Omental fat pad (tissue), 4 donors: ENCODE data around the gene DLGAP1. TPM values are rescaled to one million over a fixed set of nuclear protein-coding genes. Genes with fewer than 3 reads are reported as not detected.

ENCODE experiments used
- ATAC-seq: fragments of 150-250 bp; one replicate; pipeline ENCODE4 v1.9.1; 2016; ENCODE audit warnings: mild to moderate bottlenecking, moderate library complexity; ENCODE audit not compliant: low FRiP score
- DNase-seq: peaks from one replicate; pipeline ENCODE4 v3.0.0-alpha.2; 2019; ENCODE audit warnings: low spot score
- total RNA-seq, 4 donors: library from RNA; depleted of rRNA; stranded (reverse); fragments of >200 nt; gene quantifications; one replicate each; pipeline ENCODE4 v1.1.0, GENCODE V29; 2016
- TF ChIP-seq, protein P1 (sequence below), 3 donors: fragments of 450-650 bp; IDR thresholded peaks; one replicate each; pipeline ENCODE4 v1.5.1; 2016 to 2017; ENCODE audit warnings: antibody characterized with exemption in 3 of 3, mild to moderate bottlenecking in 3 of 3, moderate library complexity in 2 of 3

DLGAP1 gene
- total RNA-seq, 4 donors from 2014 or later, result 1.5 to 8.0 (median 5.4) TPM

DNA sequence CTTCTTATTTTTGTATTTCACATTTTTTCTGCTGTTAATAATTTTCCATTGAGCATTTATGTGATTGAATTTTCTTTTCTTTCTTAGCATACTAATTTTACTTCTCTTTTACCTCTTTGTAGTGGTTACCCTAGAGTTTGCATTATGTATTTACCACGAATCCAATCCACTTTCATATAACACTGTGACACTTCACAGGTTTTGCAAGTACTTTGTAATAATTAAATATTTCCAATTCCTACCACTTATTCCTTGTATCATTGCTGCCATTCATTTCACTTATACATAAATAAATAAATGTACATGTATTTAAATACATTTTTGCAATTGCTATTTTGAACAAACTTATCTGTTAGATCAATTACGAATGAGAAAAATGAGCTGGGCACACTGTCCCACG lies 894.4 kb downstream of the DLGAP1 start:
- DNase-seq (no peak), ATAC-seq (no peak)
- TF ChIP-seq, protein P1, sequence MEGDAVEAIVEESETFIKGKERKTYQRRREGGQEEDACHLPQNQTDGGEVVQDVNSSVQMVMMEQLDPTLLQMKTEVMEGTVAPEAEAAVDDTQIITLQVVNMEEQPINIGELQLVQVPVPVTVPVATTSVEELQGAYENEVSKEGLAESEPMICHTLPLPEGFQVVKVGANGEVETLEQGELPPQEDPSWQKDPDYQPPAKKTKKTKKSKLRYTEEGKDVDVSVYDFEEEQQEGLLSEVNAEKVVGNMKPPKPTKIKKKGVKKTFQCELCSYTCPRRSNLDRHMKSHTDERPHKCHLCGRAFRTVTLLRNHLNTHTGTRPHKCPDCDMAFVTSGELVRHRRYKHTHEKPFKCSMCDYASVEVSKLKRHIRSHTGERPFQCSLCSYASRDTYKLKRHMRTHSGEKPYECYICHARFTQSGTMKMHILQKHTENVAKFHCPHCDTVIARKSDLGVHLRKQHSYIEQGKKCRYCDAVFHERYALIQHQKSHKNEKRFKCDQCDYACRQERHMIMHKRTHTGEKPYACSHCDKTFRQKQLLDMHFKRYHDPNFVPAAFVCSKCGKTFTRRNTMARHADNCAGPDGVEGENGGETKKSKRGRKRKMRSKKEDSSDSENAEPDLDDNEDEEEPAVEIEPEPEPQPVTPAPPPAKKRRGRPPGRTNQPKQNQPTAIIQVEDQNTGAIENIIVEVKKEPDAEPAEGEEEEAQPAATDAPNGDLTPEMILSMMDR (IDR thresholded peaks at IDR 0.05), result no peak

DNA sequence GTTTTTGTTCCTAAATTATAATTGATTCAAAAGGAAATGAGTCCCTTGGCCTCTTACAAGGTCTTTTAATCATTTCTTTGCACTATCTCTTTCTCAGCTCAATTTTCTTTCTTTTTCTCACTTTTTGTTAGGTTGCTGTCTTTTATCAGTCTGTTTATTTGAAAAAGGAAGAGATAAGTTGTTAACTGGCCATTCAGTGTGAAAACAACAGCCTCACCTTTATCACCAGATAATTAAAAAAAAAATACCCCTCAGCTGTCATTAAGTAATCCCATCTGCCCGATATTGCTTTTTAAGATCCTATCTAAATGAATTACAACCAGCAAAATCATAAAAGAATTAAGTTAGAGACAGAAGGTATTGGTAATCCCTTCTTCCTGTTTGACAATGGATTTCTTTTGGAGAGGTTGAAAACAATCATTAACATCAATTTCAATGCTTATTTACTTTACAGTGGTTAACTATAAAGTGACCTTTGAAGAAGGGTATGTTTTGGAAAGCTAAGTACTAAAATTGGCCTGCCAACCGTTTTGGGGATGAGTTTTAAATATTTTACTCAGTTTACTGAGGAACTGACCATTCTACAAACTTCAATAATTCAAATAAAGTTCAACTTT lies 900.2 kb downstream of the DLGAP1 start:
- TF ChIP-seq, protein P1 (IDR thresholded peaks at IDR 0.05), result no peak
- ATAC-seq, result no peak
- DNase-seq, result no peak

DNA sequence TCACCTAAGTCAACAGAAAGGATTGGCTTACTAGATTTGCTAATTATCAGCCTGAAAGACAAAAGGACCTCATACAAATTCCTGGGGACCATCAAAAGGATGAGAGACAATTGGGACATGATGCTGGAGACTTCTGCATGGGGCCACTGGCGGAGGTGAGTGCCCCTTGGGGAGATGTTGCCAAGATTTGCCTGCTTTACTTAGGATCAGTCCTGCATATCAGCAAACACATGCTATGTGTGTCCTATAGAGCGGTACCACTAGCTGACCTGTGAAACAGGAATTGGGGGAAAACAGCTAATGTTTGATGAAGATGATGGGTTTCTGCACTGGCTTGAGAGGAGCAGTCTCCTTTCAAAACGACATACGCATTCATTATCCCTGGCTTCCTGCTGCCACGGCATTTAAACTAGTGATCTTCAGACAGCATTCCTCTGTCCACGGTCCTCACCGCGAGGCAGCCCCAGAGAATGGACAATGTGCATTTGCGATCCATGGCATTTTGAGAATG lies 901.0 kb downstream of the DLGAP1 start:
- ATAC-seq, result no peak
- TF ChIP-seq, protein P1 (IDR thresholded peaks at IDR 0.05), result no peak
- DNase-seq, result no peak

DNA sequence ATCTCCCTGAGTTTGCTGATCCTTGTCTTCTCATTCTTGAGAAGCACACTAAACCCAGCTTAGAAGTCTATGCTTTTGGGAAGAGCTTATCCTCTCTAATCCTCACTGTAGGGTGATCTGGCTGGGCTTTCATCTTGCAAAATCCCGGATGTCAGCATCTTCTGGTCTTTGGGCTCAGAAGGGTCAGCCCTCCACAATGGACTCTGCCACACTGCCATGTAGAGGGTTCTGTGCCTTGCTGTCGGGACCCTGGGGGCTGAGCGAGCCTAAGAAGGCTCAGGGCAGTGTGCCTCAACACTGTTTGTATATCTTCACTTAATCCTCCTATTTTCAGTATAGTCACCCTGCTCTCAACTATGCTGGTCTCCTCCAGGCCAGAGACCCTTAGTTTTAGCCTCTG lies 902.8 kb downstream of the DLGAP1 start:
- DNase-seq, result no peak
- ATAC-seq, result no peak
- TF ChIP-seq, protein P1 (IDR thresholded peaks at IDR 0.05), result no peak

DNA sequence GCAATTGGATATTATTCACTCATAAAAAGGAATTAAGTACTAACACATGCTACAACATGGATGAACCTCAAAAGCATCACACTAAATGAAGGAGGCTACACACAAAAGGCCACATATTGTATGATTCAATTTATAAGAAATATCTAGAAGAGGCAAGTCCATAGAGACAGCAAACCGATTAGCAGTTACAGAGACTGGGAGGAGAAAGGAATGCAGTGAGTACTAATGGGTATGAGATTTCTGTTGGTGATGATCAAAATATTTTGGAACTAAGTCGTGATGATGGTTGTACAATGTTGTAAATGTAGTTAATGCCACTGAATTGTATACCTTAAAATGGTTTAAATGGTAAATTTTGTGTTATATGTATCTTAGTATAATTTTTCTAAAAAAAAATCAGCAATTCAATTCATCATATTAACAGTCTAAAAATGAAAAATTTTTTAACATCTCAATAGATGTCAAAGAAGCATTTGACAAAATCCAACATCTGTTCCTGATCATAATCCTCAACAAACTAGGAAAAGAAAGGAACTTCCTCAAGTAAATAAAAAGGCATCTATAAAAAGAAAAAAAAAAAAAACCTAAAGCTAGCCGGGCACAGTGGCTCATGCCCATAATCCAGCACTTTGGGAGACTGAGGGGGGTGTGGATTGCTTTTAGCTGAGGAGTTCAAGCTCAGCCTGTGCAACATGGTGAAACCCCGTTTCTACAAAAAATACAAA lies 907.1 kb downstream of the DLGAP1 start:
- ATAC-seq (no peak), DNase-seq (no peak)

DNA sequence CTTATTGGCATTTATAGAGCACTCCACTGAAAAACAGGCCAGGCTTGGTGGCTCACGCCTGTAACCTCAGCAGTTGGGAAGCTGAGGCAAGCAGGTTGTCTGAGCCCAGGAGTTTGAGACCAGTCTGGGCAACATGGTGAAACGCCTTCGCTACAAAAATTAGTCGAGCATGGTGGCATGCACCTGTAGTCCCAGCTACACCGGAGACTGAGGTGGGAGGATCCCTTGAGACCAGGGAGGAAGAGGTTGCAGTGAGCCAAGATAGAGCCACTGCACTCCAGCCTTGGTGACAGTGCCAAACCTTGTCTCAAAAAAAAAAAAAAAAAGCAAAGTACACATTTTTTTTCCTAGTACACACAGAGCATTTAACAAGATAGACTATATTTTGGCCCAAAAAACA lies 909.0 kb downstream of the DLGAP1 start:
- TF ChIP-seq, protein P1 (IDR thresholded peaks at IDR 0.05), result no peak
- ATAC-seq, result no peak
- DNase-seq, result no peak

More for the DNA sequence above, 907.1 kb downstream of the DLGAP1 start:
- TF ChIP-seq, protein P1 (IDR thresholded peaks at IDR 0.05), result no peak

DNA sequence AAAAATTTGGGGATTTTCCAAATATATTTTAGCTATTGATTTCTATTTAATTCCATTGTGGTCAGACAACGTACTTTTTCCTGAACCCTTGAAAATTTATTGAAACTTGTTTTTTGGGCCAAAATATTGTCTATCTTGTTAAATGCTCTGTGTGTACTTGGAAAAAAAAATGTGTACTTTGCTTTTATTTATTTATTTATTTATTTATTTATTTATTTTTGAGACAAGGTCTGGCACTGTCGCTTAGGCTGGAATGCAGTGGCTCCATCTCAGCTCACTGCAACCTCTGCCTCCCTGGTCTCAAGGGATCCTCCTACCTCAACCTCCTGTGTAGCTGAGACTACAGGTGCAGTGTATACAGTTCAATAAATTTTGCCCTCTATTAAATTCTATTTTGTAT lies 910.6 kb downstream of the DLGAP1 start:
- DNase-seq (no peak), ATAC-seq (no peak)
- TF ChIP-seq, protein P1 (IDR thresholded peaks at IDR 0.05), result no peak
